RWPE1 (cell line): ENCODE results near the gene PTGES2.
"Not testable (repeated sequence)": the region's sequence is repeated elsewhere in the genome, so short reads cannot be mapped to it uniquely, and the experiment has no call there.

Source experiments
- CTCF ChIA-PET: fragments of 350-600 bp; sonication (Branson Sonifier 250); formaldehyde crosslinking; extraction: SDS; loops from one replicate; lab custom pipeline; 2021; lab: Yijun Ruan, JAX
- POLR2A ChIA-PET: fragments of 400-600 bp; formaldehyde crosslinking; extraction: SDS; loops from one replicate; lab custom pipeline; 2020; ENCODE audit warnings: antibody characterized with exemption; ENCODE audit not compliant: low non-redundant PET; lab: Yijun Ruan, JAX
- DNase-seq: peaks from one replicate; pipeline ENCODE4 v3.0.0; 2012; ENCODE audit warnings: low spot score
- H3K27ac ChIP-seq: fragments of 450-650 bp; 2 replicates; pipeline ENCODE4 v1.5.1; 2017
- TF ChIP-seq, protein P1 (sequence below): fragments of 450-650 bp; conservative IDR thresholded peaks from 2 replicates; pipeline ENCODE4 v1.5.1; 2017; ENCODE audit warnings: low read depth, mild to moderate bottlenecking

PTGES2 gene

DNA sequence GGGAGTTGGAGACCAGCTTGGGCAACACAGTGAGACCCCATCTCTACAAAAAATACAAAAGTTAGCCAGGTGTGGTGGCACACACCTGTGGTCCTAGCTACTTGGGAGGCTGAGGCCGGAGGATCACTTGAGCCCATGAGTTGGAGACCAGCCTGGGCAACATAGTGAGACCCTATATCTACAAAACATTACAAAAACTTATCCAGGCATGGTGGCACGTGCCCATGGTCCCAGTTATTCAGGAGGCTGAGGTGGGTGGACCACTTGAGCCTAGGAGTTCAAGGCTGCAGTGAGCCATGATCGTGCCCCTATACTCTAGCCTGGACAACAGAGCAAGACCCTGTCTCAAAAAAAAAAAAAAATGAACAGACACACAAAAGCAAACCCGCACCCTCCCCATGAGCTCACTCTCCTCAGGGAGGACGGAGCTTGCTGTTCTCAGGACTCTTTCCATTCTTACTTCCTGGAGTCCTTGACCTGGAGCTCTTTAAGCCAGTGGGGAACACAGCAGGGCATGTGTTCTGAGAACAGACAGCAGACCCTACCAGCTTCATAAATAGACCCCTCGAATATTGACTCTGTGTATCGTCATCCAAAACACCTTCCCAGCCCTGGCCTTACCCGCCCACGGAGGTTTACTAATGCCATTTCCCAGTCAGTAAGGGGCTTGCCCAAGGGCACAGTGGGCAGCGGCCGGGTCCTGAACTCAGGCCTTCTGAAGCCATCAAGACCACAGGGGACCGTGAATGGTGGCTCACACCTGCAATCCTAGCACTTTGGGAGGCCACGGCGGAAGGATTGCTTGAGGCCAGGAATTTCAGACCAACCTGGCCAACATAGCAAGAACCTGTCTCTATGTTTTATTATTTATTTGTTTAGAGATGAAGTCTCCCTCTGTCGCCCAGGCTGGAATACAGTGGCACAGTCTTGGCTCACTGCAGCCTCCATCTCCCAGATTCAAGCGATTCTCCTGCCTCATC, 11.1 kb downstream of the PTGES2 start:
- peak overlapping the region; percentile 12 for H3K27ac ChIP-seq
- ChIA-PET POLR2A (interaction anchor here (1.2 kb wide), 1 partner anchor 12 kb away, joined by 3 read pairs; no protein-coding TSS in a partner anchor), CTCF (interaction anchor here (0.5 to 6.1 kb wide), 10 partner anchors 9 to 1366 kb away, joined by 3 to 55 read pairs (median 4); partner anchors contain the start of gene BBLN)
- DNase-seq = no peak
- TF ChIP-seq, protein P1, sequence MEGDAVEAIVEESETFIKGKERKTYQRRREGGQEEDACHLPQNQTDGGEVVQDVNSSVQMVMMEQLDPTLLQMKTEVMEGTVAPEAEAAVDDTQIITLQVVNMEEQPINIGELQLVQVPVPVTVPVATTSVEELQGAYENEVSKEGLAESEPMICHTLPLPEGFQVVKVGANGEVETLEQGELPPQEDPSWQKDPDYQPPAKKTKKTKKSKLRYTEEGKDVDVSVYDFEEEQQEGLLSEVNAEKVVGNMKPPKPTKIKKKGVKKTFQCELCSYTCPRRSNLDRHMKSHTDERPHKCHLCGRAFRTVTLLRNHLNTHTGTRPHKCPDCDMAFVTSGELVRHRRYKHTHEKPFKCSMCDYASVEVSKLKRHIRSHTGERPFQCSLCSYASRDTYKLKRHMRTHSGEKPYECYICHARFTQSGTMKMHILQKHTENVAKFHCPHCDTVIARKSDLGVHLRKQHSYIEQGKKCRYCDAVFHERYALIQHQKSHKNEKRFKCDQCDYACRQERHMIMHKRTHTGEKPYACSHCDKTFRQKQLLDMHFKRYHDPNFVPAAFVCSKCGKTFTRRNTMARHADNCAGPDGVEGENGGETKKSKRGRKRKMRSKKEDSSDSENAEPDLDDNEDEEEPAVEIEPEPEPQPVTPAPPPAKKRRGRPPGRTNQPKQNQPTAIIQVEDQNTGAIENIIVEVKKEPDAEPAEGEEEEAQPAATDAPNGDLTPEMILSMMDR = no peak

DNA sequence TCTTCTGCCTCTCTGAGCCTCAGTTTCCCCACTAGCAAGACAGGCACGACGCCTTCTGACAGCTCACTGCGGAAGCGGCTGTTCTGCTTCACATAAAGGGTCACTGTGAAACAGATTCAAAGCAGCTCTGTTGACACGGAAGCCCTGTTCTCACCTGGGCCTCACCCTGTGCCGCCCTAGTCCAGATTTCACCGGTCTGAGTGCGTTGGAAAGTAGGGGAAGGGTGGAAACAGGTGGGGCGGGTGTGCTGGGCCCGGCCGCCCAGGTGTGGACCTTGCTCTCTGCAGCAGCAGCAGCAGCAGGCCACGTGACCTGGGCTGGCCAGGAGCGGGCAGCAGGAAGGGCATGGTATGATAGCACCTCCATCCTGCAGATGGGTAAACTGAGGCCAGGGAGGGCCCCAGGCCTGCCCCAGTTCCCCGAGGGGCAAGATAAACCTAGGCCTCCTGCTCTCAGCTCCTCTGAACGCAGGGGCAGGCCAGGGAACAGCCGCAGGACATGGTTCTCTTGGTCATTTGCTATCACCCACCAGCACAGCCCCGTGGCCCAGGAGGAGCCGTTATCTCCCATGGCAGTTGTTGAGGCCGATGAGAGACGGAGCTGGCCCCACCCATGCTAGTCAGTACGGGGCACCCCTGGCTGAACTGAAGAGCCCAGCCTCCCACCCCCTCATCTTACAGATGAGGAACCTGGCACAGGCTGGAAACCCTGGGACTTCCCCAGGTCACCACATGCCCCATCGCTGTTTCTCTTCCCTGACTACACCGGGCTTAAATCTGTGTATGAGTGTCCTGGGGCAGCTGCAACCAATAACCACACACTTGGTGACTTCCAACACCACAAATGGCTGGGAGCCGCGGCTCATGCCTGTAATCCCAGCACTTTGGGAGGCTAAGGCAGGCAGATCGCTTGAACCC, 12.1 kb downstream of the PTGES2 start:
- POLR2A ChIA-PET = interaction anchor here (1.2 kb wide), 1 partner anchor 13 kb away, joined by 3 read pairs; no protein-coding TSS in a partner anchor
- TF ChIP-seq, protein P1 = no peak
- no peak overlapping the region; the same call in 1 of the 2 replicates for H3K27ac ChIP-seq
- CTCF ChIA-PET = interaction anchor here (0.6 to 6.1 kb wide), 7 partner anchors 9 to 180 kb away, joined by 3 to 55 read pairs (median 3); partner anchors contain the start of gene BBLN
- DNase-seq = no peak

DNA sequence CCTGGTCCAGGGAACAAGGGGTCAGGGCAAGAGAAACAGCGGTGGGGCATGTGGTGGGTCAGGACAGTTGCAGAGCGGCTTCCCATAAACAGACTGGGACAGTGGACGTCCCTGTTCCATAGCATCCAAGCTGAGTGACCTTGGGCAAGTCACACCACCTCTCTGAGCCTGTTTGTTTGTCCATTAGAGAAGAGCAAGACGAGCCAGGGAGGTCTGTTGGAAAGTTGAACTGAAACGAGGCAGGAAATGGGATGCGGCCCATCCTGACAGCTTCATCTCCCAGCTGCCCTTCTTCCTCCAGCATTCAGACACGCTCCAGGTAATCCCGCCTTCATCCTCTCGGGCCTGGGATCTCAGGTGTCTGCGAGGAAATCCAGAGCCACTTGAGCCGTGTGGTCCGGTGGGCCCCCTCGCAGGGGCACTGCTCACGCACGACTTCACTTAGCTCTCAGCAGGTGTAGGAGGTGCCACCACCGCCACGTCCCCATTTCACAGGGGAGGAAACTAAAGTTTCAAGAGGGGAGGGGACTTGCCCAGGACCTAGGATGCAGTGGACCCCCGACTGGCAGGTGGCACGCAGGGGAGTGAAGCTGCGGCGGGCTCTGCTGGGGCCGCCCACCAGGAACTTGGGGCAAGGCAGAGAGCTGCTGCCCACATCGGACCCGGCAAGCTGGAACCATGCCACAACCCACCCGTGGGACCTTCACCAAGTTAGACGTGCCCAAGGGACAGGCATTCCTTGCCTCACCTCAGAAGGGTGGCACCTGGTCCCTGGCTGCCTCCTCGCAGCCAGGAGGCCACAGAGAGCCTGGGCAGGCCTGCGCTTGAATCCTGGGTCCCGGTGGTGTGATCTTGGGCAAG, 13.0 kb downstream of the PTGES2 start:
- CTCF ChIA-PET = interaction anchor here (0.6 to 6.1 kb wide), 6 partner anchors 10 to 80 kb away, joined by 3 to 55 read pairs (median 3); no protein-coding TSS in a partner anchor
- H3K27ac ChIP-seq = peak overlapping the region; percentile 9
- TF ChIP-seq, protein P1 = no peak
- no peak for DNase-seq
- POLR2A ChIA-PET = no interaction called here

DNA sequence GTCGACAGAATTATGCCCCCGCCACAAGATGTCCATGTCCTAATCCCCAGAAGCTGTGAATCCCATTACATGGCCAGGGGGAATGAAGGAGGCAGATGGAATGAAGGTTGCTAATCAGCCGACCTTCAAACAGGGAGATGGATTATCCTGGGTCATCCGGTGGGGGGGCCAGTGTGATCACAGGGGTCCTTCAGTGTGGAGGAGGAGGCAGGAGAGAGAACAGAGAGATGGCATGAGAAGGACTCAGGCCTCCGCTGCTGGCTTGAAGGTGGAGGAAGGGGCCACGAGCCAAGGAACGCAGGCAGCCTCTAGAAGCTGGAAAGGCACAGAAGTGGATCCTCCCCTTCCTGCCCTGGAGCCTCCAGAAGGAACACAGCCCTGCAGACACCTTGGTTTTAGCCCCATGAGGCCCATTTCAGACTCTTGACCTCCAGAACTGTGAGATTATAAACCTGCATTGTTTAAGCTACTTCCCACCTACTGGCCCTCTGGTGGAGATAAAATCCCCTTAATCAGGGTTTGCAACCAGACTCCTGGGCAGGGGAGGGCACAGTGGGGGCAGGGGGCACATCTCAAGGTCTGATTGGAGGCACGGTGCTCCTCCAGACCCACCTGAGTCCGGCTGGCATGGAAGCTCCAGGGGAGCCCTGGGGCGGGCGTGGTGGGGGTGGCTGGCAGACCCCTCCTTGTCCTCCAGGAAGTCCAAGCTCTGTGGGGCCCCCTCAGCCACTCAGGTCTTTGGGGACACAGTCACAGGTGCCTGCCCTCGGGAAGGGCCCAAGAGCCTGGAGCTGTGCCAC, 13.8 kb downstream of the PTGES2 start:
- CTCF ChIA-PET = interaction anchor here (0.6 to 6.1 kb wide), 4 partner anchors 11 to 559 kb away, joined by 3 to 55 read pairs (median 3); no protein-coding TSS in a partner anchor

DNA sequence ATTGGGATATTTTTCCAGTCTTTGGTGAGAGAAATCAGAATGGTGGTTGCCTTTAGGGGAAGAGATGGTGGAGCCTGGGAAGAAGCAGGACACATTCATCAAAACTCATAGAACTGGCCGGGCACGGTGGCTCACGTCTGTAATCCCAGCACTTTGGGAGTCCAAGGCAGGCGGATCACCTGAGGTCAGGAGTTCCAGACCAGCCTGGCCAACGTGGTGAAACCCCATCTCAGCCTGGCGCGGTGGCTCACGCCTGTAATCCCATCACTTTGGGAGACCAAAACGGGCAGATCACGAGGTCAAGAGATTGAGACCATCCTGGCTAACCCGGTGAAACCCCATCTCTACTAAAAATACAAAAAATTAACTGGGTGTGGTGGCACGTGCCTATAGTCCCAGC, 15.8 kb downstream of the PTGES2 start:
- DNase-seq, POLR2A ChIA-PET, H3K27ac ChIP-seq, CTCF ChIA-PET: not testable (repeated sequence)

More for the DNA sequence above, 13.8 kb downstream of the PTGES2 start:
- POLR2A ChIA-PET = no interaction called here
- peak overlapping the region; percentile 9 for H3K27ac ChIP-seq
- DNase-seq = no peak
- TF ChIP-seq, protein P1 = no peak
